H1 (cell line): ENCODE measurements around the gene CDC42SE2. TPM values are rescaled to one million over a fixed set of nuclear protein-coding genes. Genes with fewer than 3 reads are reported as not detected.

Experiments used
- BACH1 ChIP-seq: IDR thresholded peaks from 2 replicates; pipeline ENCODE4 v1.6.1; 2012; ENCODE audit warnings: low read length, improper control_type of control experiment
- BCL11A ChIP-seq, 2 experiments: IDR thresholded peaks; one replicate each; pipeline ENCODE4 v1.6.1; 2011; ENCODE audit warnings: low read depth in 2 of 2, low read length in 2 of 2, mild to moderate bottlenecking in 2 of 2
- CBX8 ChIP-seq: fragments of 300-800, 300-1000 bp; sonication (generic); IDR thresholded peaks from 2 replicates; pipeline ENCODE4 v1.7.1; 2016; ENCODE audit warnings: low read depth, low read length, borderline replicate concordance
- CHD1 ChIP-seq: IDR thresholded peaks from 2 replicates; pipeline ENCODE4 v1.6.1; 2012; ENCODE audit warnings: low read depth, low read length, improper control_type of control experiment
- EP300 ChIP-seq, 2 experiments: IDR thresholded peaks; 1 replicate in 1 of 2; 2 replicates in 1 of 2; pipeline ENCODE4 v1.6.1; 2011 to 2012; ENCODE audit warnings: low read depth in 2 of 2, low read length in 2 of 2, mild to moderate bottlenecking in 2 of 2, borderline replicate concordance in 1 of 2, inconsistent platforms in 1 of 2, moderate library complexity in 1 of 2
- HDAC2 ChIP-seq, 2 experiments: fragments of 300-600 bp in 1 of 2; sonication (generic) in 1 of 2; IDR thresholded peaks; 2 replicates each; pipeline ENCODE4 v1.6.1; 2011 to 2012; ENCODE audit warnings: low read depth in 2 of 2, low read length in 2 of 2, mild to moderate bottlenecking in 2 of 2, moderate library complexity in 2 of 2, borderline replicate concordance in 1 of 2, inconsistent platforms in 1 of 2
- HDAC6 ChIP-seq: IDR thresholded peaks from one replicate; pipeline ENCODE4 v1.7.1; 2012; ENCODE audit warnings: low read depth, mild to moderate bottlenecking, inconsistent platforms, low read length, moderate library complexity
- JUND ChIP-seq: IDR thresholded peaks from 2 replicates; pipeline ENCODE4 v1.6.1; 2011; ENCODE audit warnings: mild to moderate bottlenecking, improper control_type of control experiment, low read length
- KDM5A ChIP-seq: fragments of 200-600 bp; IDR thresholded peaks from 2 replicates; pipeline ENCODE4 v1.7.1; 2012; ENCODE audit warnings: mild to moderate bottlenecking, low read length, inconsistent platforms, mixed read lengths
- NANOG ChIP-seq: IDR thresholded peaks from 2 replicates; pipeline ENCODE4 v1.6.1; 2011; ENCODE audit warnings: low read length, low read depth, mild to moderate bottlenecking, inconsistent platforms; ENCODE audit not compliant: insufficient read depth, poor library complexity, severe bottlenecking
- RNF2 ChIP-seq: fragments of 200-900, 300-1000 bp; sonication (generic); IDR thresholded peaks from 2 replicates; pipeline ENCODE4 v1.7.1; 2016; ENCODE audit warnings: borderline replicate concordance, low read depth, mild to moderate bottlenecking, antibody characterized with exemption, low read length; ENCODE audit not compliant: poor library complexity, severe bottlenecking; ENCODE audit errors: missing control alignments
- SAP30 ChIP-seq: fragments of 300-600 bp; sonication (generic); IDR thresholded peaks from 2 replicates; pipeline ENCODE4 v1.7.1; 2012; ENCODE audit warnings: low read length, moderate library complexity, mild to moderate bottlenecking, inconsistent platforms; ENCODE audit not compliant: insufficient read depth, insufficient replicate concordance
- SIX5 ChIP-seq: IDR thresholded peaks from 2 replicates; pipeline ENCODE4 v1.6.1; 2011; ENCODE audit warnings: mild to moderate bottlenecking, low read depth, low read length
- SP4 ChIP-seq: IDR thresholded peaks from 2 replicates; pipeline ENCODE4 v1.6.1; 2012; ENCODE audit warnings: low read length, inconsistent platforms
- TAF7 ChIP-seq: optimal IDR thresholded peaks from 2 replicates; pipeline ENCODE3; 2011; ENCODE audit warnings: low read depth, mild to moderate bottlenecking, inconsistent platforms, low read length, moderate library complexity, borderline replicate concordance
- TBP ChIP-seq: IDR thresholded peaks from 2 replicates; pipeline ENCODE4 v1.6.1; 2011; ENCODE audit warnings: low read depth, low read length, improper control_type of control experiment
- polyA plus RNA-seq, 7 experiments: library from polyadenylated mRNA; depleted of rRNA in 3 of 7; stranded (reverse) in 5 of 7; unstranded in 2 of 7; fragments of >200 nt in 5 of 7; fragments of 200-250 nt in 2 of 7; gene quantifications; 1 replicate in 5 of 7; 2 replicates in 1 of 7; 4 replicates in 1 of 7; pipeline versions ENCODE4 v1.2.1 to v1.2.3, GENCODE V29; 2011 to 2013; ENCODE audit warnings: missing spikeins in 2 of 7, mixed read lengths in 2 of 7
- total RNA-seq: library from RNA; stranded (reverse); fragmentation: NEBNext Ultra II Directional; extraction: Animal tissue kit (Norgen Biotek cat#: 25700); gene quantifications from 2 replicates; pipeline ENCODE4 v1.2.1, GENCODE V29; 2021

CDC42SE2 gene
- total and polyA plus RNA-seq, 2 of the 8 experiments (the other 6 are each of a cell fraction or from before 2014, with no cell fraction given), result 16.7 to 30.8 TPM

DNA sequence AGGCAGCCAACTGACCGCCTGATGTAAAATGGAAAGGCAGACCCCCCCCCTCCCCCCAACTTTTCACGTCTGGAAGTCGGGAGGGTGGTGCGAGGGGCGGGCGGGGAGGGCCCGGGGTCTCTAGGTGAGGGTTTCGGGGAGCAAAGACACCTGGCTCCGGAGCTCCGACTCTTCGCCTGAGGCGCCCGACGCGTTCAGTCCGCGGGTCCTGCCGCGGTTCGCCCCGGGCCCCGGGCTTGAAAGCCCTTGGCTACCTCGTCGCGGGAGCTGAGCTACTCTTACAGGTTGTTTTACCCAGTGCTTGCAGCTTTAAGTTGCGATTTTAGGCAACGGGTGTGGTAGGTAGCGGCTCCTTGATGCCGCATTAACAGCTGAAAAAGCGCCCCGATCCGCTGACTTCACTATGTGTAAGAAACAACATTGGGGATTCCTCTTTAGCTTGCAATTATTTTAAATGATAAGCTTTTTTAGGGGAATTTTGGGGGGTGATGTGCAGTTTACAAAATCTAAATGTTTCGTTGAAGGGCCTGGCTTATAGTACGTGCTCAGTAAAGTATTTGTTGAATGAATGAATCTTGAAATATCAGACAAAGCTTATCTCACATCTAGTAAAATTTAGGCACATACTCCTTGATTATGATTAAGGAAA lies 722 bp downstream of the CDC42SE2 start (continued):
- TF ChIP-seq BACH1 (no peak), RNF2 (no peak), EP300 (IDR thresholded peaks at IDR 0.05; ENCODE audit: borderline replicate concordance in 1 of 2, low read depth in 2 of 2, low read length in 2 of 2) (no peak), CHD1 (no peak), TBP (peak; percentile 51), HDAC2 (IDR thresholded peaks at IDR 0.05; ENCODE audit: borderline replicate concordance in 1 of 2, low read depth in 2 of 2, low read length in 2 of 2) (0 out of 4 replicates have a peak, but pooled peaks of 1 of the 2 experiments have one; percentile 21), HDAC6 (no peak), JUND (no peak), SP4 (no peak), CBX8 (no peak), SIX5 (no peak), BCL11A (IDR thresholded peaks at IDR 0.05; ENCODE audit: low read depth in 2 of 2, low read length in 2 of 2) (no peak), SAP30 (no peak), TAF7 (no peak), NANOG (no peak), KDM5A (no peak)
